Breast epithelium (tissue), 3 donors: ENCODE measurements around the gene GPER1.

ENCODE experiments used
- CTCF ChIP-seq, 3 donors: fragments of 450-650 bp; IDR thresholded peaks; one replicate each; pipeline ENCODE4 v1.5.1; 2016 to 2017; ENCODE audit warnings: antibody characterized with exemption in 3 of 3, mild to moderate bottlenecking in 3 of 3, moderate library complexity in 3 of 3
- POLR2A ChIP-seq: fragments of 450-650 bp; IDR thresholded peaks from one replicate; pipeline ENCODE4 v1.6.1; 2016; ENCODE audit warnings: antibody characterized with exemption, mild to moderate bottlenecking, moderate library complexity
- POLR2AphosphoS5 ChIP-seq, 3 donors: sonication (generic); formaldehyde crosslinking; IDR thresholded peaks; one replicate each; pipeline ENCODE4 v1.6.1; 2017; ENCODE audit warnings: antibody characterized with exemption in 3 of 3

GRCh38 chr7:1112109-1112508 is 24.2 kb downstream of the GPER1 start:
- TF ChIP-seq CTCF (IDR thresholded peaks at IDR 0.05) = no peak
- no peak for TF ChIP-seq POLR2A
- no peak for TF ChIP-seq POLR2AphosphoS5 (IDR thresholded peaks at IDR 0.05)
